Sigmoid colon (tissue), 4 donors: ENCODE measurements around the gene CCDC192.

Source experiments
- EP300 ChIP-seq, 4 donors: sonication (generic); formaldehyde crosslinking; IDR thresholded peaks; one replicate each; pipeline ENCODE4 v1.6.1; 2017; ENCODE audit warnings: antibody characterized with exemption in 4 of 4
- POLR2A ChIP-seq, 2 donors: fragments of 450-650 bp; IDR thresholded peaks; one replicate each; pipeline ENCODE4 v1.6.1; 2016; ENCODE audit warnings: antibody characterized with exemption in 2 of 2, mild to moderate bottlenecking in 2 of 2, moderate library complexity in 2 of 2
- POLR2AphosphoS5 ChIP-seq, 4 donors: sonication (generic); formaldehyde crosslinking; IDR thresholded peaks; one replicate each; pipeline ENCODE4 v1.6.1; 2017; ENCODE audit warnings: antibody characterized with exemption in 4 of 4
- TF ChIP-seq, protein P1 (sequence below), 4 experiments: fragments of 450-650 bp in 3 of 4; fragments of 200-600 bp in 1 of 4; IDR thresholded peaks; one replicate each; pipeline ENCODE4 v1.5.1; 2016 to 2019; ENCODE audit warnings: antibody characterized with exemption in 4 of 4, mild to moderate bottlenecking in 3 of 4, moderate library complexity in 2 of 4

DNA sequence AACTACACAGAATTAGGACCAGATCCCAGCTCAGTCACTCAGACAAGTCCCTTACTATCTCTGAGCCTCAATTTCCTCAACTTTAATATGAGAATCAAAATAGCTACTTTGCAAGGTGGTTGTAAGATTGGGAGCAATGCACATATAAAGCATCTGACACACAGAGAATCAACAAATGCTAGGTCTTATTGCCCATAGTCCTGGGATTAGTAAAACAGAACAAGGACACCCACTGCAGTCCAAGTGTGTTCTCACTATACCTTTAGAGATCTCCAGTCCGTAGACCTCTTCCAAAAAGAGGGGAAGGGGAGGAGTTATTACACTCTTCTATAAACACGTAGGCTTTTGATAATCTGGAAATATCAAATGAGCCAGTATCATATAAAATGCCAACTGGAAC lies 190.0 kb downstream of the CCDC192 start:
- TF ChIP-seq, protein P1, sequence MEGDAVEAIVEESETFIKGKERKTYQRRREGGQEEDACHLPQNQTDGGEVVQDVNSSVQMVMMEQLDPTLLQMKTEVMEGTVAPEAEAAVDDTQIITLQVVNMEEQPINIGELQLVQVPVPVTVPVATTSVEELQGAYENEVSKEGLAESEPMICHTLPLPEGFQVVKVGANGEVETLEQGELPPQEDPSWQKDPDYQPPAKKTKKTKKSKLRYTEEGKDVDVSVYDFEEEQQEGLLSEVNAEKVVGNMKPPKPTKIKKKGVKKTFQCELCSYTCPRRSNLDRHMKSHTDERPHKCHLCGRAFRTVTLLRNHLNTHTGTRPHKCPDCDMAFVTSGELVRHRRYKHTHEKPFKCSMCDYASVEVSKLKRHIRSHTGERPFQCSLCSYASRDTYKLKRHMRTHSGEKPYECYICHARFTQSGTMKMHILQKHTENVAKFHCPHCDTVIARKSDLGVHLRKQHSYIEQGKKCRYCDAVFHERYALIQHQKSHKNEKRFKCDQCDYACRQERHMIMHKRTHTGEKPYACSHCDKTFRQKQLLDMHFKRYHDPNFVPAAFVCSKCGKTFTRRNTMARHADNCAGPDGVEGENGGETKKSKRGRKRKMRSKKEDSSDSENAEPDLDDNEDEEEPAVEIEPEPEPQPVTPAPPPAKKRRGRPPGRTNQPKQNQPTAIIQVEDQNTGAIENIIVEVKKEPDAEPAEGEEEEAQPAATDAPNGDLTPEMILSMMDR (IDR thresholded peaks at IDR 0.05) = no peak
- no peak for TF ChIP-seq POLR2AphosphoS5 (IDR thresholded peaks at IDR 0.05)
- TF ChIP-seq POLR2A (IDR thresholded peaks at IDR 0.05) = no peak
- no peak for TF ChIP-seq EP300 (IDR thresholded peaks at IDR 0.05)
